ENCODE results near the gene NUP85. TPM values are rescaled to one million over a fixed set of nuclear protein-coding genes. Genes with fewer than 3 reads are reported as not detected.

NUP85 gene
- total and polyA plus RNA-seq, 2 experiments from 2014 or later, result 26.2 to 44.0 TPM

DNA sequence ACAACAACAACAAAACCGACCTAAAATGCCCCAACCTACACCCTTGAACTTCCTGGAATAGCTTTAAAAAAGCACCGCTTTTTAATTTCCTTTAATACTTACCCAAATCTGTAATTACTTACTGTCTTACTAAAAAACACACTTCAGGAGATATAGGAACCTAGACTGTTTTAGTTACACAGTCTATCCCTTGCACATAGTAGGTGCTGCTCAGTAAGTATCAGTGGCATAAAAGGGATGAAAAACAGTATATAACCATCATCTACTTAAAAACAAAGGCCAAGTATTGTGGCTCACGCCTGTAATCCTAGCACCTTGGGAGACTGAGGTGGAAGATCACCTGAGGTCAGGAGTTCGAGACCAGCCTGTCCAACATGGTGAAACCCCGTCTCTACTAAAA lies 28.9 kb upstream of the NUP85 start:
- no peak overlapping the region for H2AFZ ChIP-seq
- H3K4me2 ChIP-seq (ENCODE audit: unreplicated experiment), result no peak overlapping the region
- in situ Hi-C loops (cut with MboI), result no loop called here
- 80 to 83% methylated on average over 5 of the region's 5 CpGs for WGBS, 2 experiments (ENCODE audit: low coverage in 1 of 2, low lambda C conversion rate in 2 of 2, missing lambda C conversion rate in 2 of 2)
- H3K27ac ChIP-seq, result no peak overlapping the region
- no peaks in the 10 kb centered on the region; the same call in 1 of the 2 replicates for H4K20me1 ChIP-seq (ENCODE audit: insufficient read depth)
- no peak for DNase-seq
- H3K27me3 ChIP-seq (replicated peaks; ENCODE audit: insufficient read depth), result no peaks in the 10 kb centered on the region
- peaks cover 4% of the 10 kb centered on the region for H3K4me1 ChIP-seq (ENCODE audit: insufficient read depth)
- no peak overlapping the region for H3K4me3 ChIP-seq
- H3K9ac ChIP-seq, result no peak overlapping the region
- H3F3A ChIP-seq (ENCODE audit: insufficient read depth), result peaks cover 11% of the 10 kb centered on the region; the same call in 1 of the 2 replicates
- no peaks in the 10 kb centered on the region for H3K9me3 ChIP-seq (ENCODE audit: low read depth)
- no peak for TF ChIP-seq EZH2 (IDR thresholded peaks at IDR 0.05; ENCODE audit: insufficient read depth, poor library complexity, severe bottlenecking)
- TF ChIP-seq EZH2phosphoT487 (IDR thresholded peaks at IDR 0.05; ENCODE audit: insufficient read depth, low read depth), result no peak
- peaks cover 61% of the 10 kb centered on the region for H3K36me3 ChIP-seq (ENCODE audit: low read depth)
- H3K79me2 ChIP-seq (ENCODE audit: insufficient read depth), result peaks cover 100% of the 10 kb centered on the region
- no peaks in the 10 kb centered on the region for H3K9me2 ChIP-seq (ENCODE audit: insufficient read depth)

DNA sequence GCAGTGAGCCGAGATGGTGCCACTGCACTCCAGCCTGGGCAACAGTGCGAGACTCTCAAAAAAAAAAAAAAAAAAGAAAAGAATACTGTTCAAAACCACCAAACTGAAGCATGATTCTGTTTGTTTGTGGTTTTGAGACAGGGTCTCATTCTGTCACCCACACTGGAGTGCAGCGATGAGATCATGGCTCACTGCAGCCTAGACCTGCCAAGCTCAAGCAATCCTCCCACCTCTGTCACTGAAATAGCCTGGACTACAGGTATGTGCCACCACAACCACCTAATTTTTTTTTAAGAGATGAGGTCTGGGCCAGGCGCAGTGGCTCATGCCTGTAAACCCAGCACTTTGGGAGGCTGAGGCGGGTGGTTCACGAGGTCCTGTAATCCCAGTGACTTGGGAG lies 27.0 kb upstream of the NUP85 start:
- Histone ChIP-seq H3K4me1 (ENCODE audit: insufficient read depth) (peaks cover 4% of the 10 kb centered on the region), H3K9me2 (ENCODE audit: insufficient read depth) (no peaks in the 10 kb centered on the region), H3K4me2 (ENCODE audit: unreplicated experiment) (no peak overlapping the region), H3F3A (ENCODE audit: insufficient read depth) (peaks cover 15% of the 10 kb centered on the region; the same call in 1 of the 2 replicates), H3K9me3 (ENCODE audit: low read depth) (no peaks in the 10 kb centered on the region), H2AFZ (no peak overlapping the region), H3K27me3 (replicated peaks; ENCODE audit: insufficient read depth) (no peaks in the 10 kb centered on the region), H3K27ac (no peak overlapping the region), H3K36me3 (ENCODE audit: low read depth) (peaks cover 48% of the 10 kb centered on the region), H3K79me2 (ENCODE audit: insufficient read depth) (peaks cover 89% of the 10 kb centered on the region), H3K4me3 (no peak overlapping the region), H3K9ac (no peak overlapping the region), H4K20me1 (ENCODE audit: insufficient read depth) (no peaks in the 10 kb centered on the region; the same call in 1 of the 2 replicates)
- in situ Hi-C loops (cut with MboI), result no loop called here
- DNase-seq, result no peak
- TF ChIP-seq EZH2 (IDR thresholded peaks at IDR 0.05; ENCODE audit: insufficient read depth, poor library complexity, severe bottlenecking), result no peak
- TF ChIP-seq EZH2phosphoT487 (IDR thresholded peaks at IDR 0.05; ENCODE audit: insufficient read depth, low read depth), result no peak
- 97 to 100% methylated on average over 6 of the region's 6 CpGs for WGBS, 2 experiments (ENCODE audit: low coverage in 1 of 2, low lambda C conversion rate in 2 of 2, missing lambda C conversion rate in 2 of 2)

DNA sequence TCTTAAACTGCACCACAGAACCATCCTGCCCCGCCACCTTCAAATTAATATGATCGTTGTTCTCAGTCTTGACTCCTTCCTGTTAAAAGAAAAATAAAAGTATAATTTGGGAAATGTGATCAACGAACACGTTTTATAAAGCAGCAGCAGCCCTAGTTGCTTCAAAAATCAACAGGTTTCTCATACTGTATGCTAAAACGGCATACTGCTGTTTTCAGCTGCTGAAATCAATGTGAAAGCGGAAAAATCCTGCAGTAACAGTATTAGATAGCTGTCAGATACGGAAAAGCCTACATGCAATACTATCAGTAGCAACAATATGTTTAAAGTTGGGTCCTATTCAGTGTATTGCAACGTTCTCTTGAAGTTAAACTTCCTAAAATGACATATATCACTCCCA lies 24.4 kb upstream of the NUP85 start:
- H3K4me3 ChIP-seq, result peak overlapping the region; percentile 91
- in situ Hi-C loops (cut with MboI), result no loop called here
- H2AFZ ChIP-seq, result no peak overlapping the region
- H3K4me1 ChIP-seq (ENCODE audit: insufficient read depth), result peaks cover 4% of the 10 kb centered on the region
- H3K27me3 ChIP-seq (replicated peaks; ENCODE audit: insufficient read depth), result no peaks in the 10 kb centered on the region
- peaks cover 18% of the 10 kb centered on the region for H3F3A ChIP-seq (ENCODE audit: insufficient read depth)
- no peaks in the 10 kb centered on the region for H3K9me3 ChIP-seq (ENCODE audit: low read depth)
- TF ChIP-seq EZH2phosphoT487 (IDR thresholded peaks at IDR 0.05; ENCODE audit: insufficient read depth, low read depth) (no peak), EZH2 (IDR thresholded peaks at IDR 0.05; ENCODE audit: insufficient read depth, poor library complexity, severe bottlenecking) (no peak)
- peaks cover 23% of the 10 kb centered on the region for H3K36me3 ChIP-seq (ENCODE audit: low read depth)
- DNase-seq, result peak; percentile 20
- H3K9me2 ChIP-seq (ENCODE audit: insufficient read depth), result no peaks in the 10 kb centered on the region
- peak overlapping the region; percentile 95 for H3K4me2 ChIP-seq (ENCODE audit: unreplicated experiment)
- peak overlapping the region; percentile 93 for H3K9ac ChIP-seq
- 8 to 14% methylated on average over 8 of the region's 8 CpGs for WGBS, 2 experiments (ENCODE audit: low coverage in 1 of 2, low lambda C conversion rate in 2 of 2, missing lambda C conversion rate in 2 of 2)
- peak overlapping the region; percentile 6; the same call in 1 of the 2 replicates for H3K27ac ChIP-seq
- peaks cover 62% of the 10 kb centered on the region for H3K79me2 ChIP-seq (ENCODE audit: insufficient read depth)
- no peaks in the 10 kb centered on the region; the same call in 1 of the 2 replicates for H4K20me1 ChIP-seq (ENCODE audit: insufficient read depth)

DNA sequence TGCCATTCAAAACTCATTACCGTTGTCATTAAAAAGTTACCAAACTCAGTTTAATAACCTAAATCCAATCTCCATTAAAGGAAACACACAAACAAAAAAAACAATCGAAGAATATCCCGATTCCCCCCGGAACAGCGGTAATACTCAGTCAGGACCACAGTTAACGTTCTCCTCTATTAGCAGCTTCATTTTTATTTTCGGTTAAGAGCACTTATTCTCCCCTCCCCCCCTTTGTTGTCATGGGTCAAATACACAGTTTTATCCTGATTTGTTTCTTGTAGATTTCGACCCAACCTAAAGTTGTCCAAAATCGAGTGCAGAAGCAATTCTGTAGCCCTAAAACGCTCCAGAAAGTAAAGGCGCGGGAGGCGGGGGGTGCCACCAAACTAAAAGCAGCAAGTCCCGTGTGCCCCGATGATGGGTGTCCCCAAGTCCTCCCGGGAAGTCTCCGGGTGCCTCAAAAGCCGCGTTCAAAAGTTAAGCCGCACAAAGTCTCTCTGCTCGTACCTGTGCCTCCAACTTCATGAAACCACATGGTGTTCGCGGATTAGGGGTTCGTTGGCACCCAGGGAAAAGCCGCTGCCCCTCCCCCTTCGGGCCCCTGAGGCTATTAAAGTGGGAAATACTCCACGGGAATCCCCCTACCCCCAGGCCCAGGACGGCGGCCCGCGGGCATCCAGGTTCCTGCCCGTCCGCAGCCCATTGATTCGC lies 23.7 kb upstream of the NUP85 start:
- no peaks in the 10 kb centered on the region for H4K20me1 ChIP-seq (ENCODE audit: insufficient read depth)
- DNase-seq, result peak; percentile 68
- TF ChIP-seq EZH2 (IDR thresholded peaks at IDR 0.05; ENCODE audit: insufficient read depth, poor library complexity, severe bottlenecking), result no peak
- no peak for TF ChIP-seq EZH2phosphoT487 (IDR thresholded peaks at IDR 0.05; ENCODE audit: insufficient read depth, low read depth)

More for the DNA sequence above, 23.7 kb upstream of the NUP85 start:
- 1 to 2% methylated on average over 33 of the region's 34 CpGs for WGBS, 2 experiments (ENCODE audit: low coverage in 1 of 2, low lambda C conversion rate in 2 of 2, missing lambda C conversion rate in 2 of 2)
- Histone ChIP-seq H3K4me2 (ENCODE audit: unreplicated experiment) (peak overlapping the region; percentile 95), H3K4me3 (peak overlapping the region; percentile 91), H3K27ac (peak overlapping the region; percentile 92), H3K9me2 (ENCODE audit: insufficient read depth) (no peaks in the 10 kb centered on the region), H3K79me2 (ENCODE audit: insufficient read depth) (peaks cover 56% of the 10 kb centered on the region), H3F3A (ENCODE audit: insufficient read depth) (peaks cover 18% of the 10 kb centered on the region), H3K36me3 (ENCODE audit: low read depth) (peaks cover 16% of the 10 kb centered on the region), H3K4me1 (ENCODE audit: insufficient read depth) (peaks cover 4% of the 10 kb centered on the region), H2AFZ (peak overlapping the region; percentile 46), H3K9ac (peak overlapping the region; percentile 93), H3K27me3 (replicated peaks; ENCODE audit: insufficient read depth) (no peaks in the 10 kb centered on the region), H3K9me3 (ENCODE audit: low read depth) (no peaks in the 10 kb centered on the region)
- in situ Hi-C loops (cut with MboI), result no loop called here
